K562 treated with DMSO at 1 percent for 48 hours (cell line): ENCODE measurements around the gene WFIKKN2. TPM values are rescaled to one million over a fixed set of nuclear protein-coding genes. Genes with fewer than 3 reads are reported as not detected.

Experiments used
- total RNA-seq: library from RNA; unstranded; fragments of 300-600 nt; gene quantifications from 2 replicates; pipeline ENCODE4 v1.2.3, GENCODE V29; 2022; ENCODE audit warnings: low replicate concordance; ENCODE audit errors: extremely low read depth

Gene WFIKKN2
- not detected in 2 replicates for total RNA-seq

GRCh38 chr17:50835301-50836234 lies at the start of gene WFIKKN2:
Gene WFIKKN2, plus strand, starts transcription at chr17:50835586. Its CDS starts 352 bp downstream, at chr17:50835938.

GRCh38 chr17:50866261-50866949 lies 31.0 kb downstream of the WFIKKN2 start, which contains the start of gene TOB1:
Gene TOB1, minus strand, starts transcription at chr17:50866354. Its CDS starts 2,337 bp downstream, at chr17:50864017.

Other genes starting within 250 kb of the WFIKKN2 start
- not detected in 2 replicates for gene ABCC3, start 200.7 kb upstream of the WFIKKN2 start, total RNA-seq
- not detected in 2 replicates for gene ANKRD40, start 127.7 kb upstream of the WFIKKN2 start, total RNA-seq
- not detected in 2 replicates for gene LUC7L3, start 116.0 kb upstream of the WFIKKN2 start, total RNA-seq
- not detected in 2 replicates for gene ANKRD40CL, start 68.1 kb upstream of the WFIKKN2 start, total RNA-seq
- not detected in 2 replicates for gene TOB1, start 30.8 kb downstream of the WFIKKN2 start, total RNA-seq